G401.6 (cell line): ENCODE results near the gene DOCK11.
"Not testable (repeated sequence)": the region's sequence is repeated elsewhere in the genome, so short reads cannot be mapped to it uniquely, and the experiment has no call there.

ENCODE experiments used
- FAIRE-seq: peaks from 2 replicates; lab custom pipeline; 2012; peaks lifted over from hg19 to GRCh38; lab: Jason Lieb, UNC

Gene DOCK11

DNA sequence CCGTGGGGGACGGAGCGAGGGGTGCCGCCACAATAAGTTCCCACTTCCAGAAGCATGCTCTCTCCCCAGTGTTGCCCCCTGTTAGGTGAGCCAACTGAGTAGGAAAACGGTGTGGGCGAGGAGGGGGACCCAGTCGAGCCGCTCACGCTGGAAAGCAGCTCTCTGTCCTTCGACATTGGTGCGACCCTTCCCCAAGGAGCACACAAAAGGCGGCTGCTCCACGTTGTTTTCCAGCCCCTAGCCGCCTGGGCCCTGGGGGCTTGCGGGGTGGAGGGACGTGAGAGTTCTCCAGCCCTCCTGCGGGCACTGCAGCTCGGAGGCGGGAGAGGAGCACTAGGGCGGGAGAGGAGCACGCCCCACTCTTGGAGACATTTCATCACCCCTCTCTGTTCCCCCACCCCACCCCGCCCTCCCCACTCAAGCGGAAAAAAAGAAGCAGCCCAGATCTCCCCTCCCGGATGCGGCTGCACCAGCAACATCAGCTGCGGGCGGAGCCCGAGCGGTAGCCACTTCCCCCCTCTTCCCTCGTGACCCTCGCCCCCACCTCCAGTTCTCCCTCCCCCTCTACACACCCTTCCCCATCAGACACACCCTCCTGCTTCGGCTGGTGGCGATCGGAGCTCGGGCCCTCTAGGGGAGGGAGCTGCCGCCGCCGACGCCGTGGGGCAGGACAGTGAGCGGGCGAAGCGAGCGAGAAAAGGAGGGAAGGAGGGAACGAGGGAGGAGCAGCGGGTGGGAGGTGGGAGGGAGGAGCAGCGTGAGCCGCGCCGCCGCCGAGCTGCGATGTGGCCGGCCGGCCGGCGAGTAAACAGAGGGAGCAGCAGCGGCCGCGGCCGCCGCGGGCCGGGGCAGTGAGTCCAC, at the start of gene DOCK11:
TSS of gene DOCK11 (plus strand) at position 755 of the 861 bp plus-strand sequence. CDS start 157 bp downstream, outside the sequence.
- no peak for FAIRE-seq

DNA sequence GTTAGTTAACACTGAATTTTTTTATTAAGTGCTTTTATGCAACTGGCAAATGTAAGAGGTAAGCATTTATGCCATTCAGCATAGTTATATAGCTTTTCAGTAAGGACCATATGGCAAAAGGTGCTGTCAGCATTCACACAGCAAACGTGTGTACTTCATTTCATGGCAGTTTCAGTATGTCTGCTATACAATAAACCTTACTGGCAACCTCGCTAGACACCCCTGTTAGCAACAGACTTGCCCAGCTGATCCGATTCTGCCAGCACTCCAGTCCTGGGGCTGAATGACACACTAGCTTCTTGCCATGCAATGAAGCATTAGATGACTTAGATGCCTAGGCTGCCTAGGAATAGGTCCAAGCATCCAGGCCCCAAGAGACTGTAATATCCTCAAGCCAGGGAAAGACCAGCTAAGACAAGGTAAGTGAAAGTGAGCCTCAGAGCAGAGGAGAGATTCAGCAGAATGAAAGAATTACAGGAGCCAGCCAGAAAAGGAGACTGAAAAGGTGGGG, 47.3 kb upstream of the DOCK11 start:
- no peak for FAIRE-seq

DNA sequence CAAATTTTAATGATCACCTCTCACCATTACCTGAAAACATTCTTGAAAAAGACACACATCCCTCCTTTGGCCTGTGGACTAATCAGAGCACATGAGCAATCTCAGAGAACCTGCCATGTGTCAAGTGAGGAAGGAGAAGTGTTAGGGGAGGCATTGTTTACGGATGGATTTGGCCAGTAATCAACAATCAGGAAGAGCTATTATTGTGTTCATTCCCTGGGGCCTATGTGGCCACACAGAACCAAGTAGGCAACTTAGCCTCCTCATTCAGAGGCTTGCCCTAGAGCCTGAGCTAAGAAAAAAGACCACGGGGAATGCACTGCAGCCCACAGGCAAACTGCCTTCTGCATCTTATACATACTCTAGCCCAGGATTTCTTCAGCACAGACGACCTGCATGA, 40.6 kb upstream of the DOCK11 start:
- FAIRE-seq = no peak

DNA sequence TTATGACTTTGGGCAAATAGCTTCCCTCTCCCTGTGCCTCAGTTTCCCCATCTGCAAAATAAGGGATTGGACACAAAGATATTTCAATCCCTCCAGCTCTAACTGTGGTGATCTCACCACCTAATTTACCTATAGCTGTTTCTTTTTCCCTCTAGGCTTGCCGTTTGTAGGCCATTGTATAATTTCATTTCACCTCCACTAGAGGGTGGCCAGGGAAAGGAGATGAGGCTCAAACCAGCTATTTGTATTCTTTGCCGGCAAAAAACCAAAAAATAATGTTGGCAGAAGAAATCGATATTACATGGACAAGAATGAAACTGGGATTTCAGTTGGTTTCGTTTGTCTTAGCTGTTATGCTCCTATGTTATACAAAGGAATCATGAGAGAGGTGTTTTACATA, 36.1 kb upstream of the DOCK11 start:
- peak; percentile 11 for FAIRE-seq

DNA sequence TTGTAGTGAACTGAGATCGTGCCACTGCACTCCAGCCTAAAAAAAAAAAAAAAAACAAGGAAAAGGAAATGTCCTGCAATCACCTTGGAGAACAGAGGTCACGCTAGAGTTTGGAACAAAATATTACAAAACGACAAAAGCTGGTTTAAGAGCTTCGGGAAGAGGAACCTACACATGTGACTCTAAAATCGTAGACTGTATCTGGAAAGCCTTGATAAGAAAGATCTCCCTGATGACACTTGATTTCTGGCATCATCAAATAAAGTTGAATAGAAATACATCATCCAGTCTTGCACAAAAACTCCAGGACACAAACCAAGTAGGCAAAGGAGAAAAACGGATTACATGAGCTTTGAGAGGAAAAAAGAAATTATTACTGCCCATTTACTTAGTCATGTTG, 31.1 kb upstream of the DOCK11 start:
- no peak for FAIRE-seq

DNA sequence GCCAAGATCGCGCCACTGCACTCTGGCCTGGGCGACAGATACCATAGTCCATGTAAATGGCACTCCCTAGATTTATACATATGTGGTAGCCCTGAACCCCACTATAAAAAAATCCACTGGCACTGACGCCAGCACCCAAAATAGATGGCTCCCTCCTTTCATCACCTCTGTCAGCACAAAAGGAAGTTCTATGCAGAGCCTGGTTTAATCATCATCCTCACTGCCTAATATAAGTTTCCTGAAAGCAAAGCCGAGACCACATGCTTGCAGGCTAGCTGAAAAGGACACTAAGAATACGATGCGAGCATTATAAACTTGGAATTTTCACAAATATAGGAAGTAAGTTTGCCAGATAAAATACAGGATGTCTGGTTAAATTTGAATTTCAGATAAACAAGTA, 27.5 kb upstream of the DOCK11 start:
- no peak for FAIRE-seq

DNA sequence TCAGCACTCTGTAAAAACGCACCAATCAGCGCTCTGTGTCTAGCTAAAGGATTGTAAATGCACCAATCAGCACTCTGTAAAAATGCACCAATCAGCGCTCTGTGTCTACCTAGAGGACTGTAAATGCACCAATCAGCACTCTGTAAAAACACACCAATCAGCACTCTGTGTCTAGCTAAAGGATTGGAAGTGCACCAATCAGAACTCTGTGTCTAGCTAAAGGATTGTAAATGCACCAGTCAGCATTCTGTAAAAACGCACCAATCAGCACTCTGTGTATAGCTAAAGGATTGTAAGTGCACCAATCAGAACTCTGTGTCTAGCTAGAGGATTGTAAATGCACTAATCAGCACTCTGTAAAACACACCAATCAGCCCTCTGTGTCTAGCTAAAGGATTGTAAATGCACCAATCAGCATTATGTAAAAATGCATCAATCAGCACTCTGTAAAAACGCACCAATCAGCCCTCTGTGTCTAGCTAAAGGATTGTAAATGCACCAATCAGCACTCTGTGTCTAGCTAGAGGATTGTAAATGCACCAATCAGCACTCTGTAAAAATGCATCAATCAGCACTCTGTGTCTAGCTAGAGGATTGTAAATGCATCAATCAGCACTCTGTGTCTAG, 24.8 kb upstream of the DOCK11 start:
- FAIRE-seq = not testable (repeated sequence)

DNA sequence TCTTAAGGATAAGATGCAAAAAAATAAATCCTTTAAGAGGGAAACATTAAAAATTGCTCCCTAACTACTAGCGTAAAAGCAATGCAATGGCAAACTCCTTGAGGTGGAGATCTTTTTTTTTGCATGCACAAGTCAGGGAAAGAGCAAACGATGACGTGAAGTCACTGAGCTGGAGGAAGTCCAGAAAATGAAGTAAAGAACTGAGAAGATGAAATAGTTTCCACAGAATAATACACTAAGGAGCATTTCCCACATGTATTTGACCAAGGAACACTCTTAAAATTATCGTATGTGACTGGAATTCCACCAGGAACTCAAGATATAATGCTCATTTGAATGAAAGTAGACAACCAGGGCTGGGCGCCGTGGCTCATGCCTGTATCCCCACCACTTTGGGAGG, 21.0 kb upstream of the DOCK11 start:
- FAIRE-seq = no peak

DNA sequence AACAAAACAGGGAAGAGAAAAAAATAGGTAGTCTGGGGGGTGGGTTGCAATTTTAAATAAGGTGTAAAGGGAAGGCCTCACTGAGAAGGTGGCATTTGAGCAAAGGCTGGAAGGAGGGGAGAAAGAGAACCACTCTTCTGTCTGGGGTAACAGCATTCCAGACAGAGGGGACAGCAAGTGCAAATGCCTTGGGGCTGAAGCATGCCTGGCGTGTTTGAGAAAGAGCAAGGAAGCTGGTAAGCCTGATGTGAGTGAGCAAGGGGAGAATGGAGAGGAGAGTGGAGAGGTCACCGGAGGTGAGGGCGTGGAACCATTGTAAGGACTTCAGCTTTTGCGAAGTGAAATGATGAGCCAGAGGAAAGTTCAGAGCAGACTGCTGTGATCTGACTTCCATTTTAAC, 19.7 kb upstream of the DOCK11 start:
- FAIRE-seq = no peak

DNA sequence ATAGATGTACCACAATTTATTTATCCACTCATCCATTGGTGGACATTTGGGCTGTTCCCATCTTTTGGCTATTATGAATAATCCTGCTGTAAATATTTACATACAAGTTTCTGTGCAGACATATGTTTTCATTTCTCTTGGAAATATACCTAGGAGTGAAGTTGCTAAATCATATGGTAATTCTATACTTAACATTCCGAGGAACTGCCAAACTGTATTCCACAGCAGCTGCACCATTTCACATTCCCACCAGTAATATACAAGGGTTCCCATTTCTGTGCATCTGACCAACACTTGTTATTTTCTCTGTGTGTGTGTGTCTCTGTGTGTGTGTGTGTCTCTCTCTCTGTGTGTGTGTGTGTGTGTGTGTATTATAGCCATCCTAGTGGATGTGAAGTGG, 15.4 kb upstream of the DOCK11 start:
- FAIRE-seq = no peak

DNA sequence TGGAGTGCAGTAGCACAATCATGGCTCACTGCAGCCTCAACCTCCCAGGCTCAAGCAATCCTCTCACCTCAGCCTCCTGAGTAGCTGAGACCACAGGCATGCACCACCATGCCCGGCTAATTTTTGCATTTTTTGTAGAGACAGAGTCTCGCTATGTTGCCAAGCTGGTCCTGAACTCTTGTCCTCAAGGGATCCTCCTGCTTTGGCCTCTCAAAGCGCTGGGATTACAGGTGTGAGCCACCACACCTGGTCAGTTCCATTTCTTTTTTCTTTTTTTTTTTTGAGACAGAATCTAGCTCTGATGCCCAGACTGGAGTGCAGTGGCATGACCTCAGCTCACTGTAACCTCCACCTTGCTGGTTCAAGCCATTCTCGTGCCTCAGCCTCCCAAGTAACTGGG, 13.2 kb upstream of the DOCK11 start:
- not testable (repeated sequence) for FAIRE-seq

DNA sequence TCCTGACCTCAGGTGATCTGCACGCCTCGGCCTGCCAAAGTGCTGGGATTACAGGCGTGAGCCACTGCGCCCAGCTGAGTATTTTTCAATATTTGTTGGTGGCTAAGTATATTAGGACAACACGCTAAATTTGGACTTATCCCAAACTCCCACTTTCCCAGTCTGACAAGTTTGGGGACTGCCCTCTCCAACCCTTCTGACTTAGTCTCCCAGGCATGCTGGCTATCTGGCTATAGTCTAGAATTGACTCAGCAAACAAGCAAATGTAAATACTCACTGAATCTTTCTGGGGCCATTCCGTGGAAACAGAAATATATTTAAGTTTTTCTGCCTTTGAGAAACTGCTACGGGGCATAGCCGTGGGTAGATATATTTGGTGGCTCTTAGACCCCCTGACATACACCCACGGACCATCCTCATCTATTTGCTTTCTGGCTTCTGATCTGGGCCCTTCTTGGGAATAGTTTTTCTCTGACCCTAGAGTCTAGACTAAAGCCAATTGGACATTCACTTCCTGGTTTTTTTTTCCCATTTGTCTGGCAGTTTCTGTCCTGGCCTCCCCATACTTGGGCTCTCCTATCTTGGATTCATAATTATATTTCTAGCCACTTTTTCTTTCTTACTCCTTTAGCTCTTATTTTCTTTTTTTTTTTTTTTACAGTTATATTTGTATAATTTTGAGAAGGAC, 11.3 kb upstream of the DOCK11 start:
- no peak for FAIRE-seq

DNA sequence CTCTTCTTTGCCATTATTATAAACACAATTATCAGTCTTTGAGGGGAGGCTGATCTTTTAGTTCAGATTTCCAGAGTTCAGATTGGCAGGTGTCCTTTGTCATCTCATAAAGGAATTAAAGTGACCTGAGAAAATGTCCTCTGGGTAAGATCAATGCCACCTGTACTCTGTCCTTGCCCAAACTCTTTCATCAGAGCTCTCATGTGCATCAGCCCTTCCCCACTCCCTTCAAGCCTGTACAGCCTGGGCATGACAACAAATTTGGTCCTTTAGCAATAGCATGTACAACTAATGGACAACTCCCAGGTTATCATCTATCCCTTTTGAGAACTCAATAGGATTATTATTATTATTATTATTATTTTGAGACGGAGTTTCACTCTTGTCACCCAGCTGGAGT, 8.9 kb upstream of the DOCK11 start:
- not testable (repeated sequence) for FAIRE-seq

DNA sequence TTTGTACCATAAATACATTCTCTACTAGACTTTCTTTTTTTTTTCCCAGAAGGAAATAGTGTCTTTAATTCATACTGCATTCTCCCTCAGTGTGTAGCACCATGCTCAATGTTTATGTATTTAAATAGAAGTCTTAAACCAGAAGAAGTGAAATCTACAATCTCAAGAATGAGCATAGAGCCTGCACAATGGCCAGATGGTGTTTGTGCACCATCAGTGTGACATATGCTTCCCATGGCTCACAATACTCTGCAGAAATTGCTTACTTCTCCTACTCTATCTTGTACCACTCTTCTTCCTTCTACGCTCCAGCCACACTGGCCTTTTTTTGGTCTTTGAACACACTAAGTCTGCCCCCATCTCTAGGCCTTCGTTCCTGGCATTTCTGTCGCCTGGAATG, 2.6 kb upstream of the DOCK11 start:
- no peak for FAIRE-seq

DNA sequence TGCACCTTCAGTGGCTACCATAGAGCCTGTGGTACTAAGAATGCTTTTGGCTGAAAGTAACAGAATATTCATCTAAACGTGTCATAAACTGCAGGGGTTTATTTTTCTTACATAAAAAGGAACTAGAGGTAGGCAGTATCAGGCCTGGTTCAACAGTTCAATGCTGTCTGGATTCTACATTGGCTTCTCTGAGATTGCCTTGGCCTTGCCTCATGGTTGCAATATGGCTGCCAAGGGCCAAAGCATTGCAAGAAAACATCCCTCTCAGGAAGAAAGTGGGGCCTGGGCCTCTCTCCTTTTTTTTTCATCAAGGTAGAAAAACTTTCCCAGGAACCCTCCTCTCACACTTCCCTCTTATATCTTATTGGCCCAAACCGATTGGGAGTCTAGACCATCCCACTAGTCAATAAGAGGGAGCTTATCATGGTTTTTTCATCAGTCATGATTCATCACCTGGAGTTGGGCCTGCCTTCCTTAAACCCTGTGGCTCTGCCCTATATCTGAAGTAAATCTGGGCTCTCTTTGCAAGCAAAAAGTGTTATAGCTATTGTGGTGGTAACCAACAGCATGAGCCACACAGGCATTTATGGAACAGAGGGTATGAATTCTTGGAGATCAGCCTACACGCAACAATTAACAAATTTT, 1.8 kb upstream of the DOCK11 start:
- FAIRE-seq = no peak

DNA sequence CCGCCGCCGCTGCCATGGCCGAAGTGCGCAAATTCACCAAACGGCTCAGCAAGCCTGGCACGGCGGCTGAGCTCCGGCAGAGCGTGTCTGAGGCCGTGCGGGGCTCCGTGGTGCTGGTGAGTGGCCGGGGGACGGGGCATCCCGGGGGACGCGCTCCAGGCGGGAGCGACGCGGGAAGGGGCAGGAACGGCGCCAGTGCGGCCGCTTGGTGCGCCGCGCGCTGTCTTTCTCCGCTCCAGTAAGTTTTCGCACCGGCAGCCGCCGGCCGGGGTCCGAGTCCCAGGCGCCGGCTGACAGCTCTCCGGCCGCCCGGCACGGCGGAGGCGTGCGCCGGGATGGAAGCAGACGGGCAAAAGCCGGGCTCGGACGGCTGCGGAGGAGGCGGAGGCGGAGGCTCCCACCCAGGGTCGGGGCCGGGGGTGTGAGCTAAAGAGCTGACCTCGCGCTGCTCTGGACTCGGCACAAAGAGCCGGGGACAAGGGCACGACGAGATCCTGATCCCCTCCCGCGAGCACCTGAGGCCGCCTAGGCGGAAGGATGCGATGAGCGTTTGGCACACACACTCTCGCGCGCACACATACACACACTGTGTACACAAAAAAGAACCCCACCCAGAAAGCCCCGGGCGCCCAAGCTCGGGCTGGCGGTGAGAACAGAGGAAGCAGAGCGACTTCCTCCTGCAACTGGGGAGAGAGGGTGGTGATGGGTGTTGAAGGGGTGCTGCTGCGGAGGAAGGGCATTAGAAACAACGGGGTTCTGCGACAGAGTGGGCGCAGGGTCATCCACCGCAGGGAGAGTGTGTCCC, 545 bp downstream of the DOCK11 start:
- FAIRE-seq = no peak

DNA sequence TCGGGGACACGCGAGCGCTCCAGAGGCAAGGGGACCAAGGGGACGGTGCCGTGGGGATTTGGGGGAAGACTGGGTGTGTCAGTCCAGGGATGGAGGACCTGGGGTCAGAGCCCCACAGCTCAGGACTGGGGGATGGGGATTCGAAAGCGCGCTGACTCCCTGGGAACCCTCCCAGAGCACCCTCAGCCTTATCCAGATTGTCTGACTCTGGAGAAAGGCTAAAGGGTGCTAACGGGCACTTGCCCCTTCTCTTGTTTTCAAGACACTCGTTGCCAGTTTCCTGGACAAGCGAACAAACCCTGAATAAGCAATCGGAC, 1.1 kb downstream of the DOCK11 start:
- FAIRE-seq = no peak

DNA sequence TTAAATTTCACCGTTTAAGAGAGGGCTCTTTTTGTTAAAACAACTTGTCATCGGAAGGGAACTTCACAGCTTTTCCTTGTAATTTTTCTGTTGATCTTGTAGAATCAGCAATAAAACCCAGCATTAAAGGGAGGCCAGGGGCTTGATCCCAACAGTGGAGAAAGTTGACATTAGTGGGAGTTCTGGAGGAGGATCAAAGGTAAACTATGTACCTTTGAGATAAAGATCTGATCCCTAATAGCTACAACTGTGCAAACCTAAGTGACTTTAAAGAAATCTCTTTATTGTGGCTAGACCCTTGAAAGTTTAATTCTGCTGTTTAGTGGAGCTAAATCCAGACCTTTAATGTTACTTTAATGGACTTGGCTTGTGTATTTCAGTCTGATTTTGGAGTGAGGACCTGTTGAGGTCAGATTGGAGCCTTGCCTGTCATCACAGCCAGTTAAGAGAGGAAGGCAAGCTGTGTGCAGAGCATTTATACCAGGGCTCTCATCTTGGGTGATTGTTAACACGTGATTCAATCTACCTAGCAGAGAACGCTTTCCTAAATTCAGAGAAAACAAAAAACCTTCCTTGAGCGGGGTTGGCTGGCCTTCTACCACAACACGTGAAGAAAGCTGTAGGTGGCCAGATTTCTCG, 1.7 kb downstream of the DOCK11 start:
- no peak for FAIRE-seq

DNA sequence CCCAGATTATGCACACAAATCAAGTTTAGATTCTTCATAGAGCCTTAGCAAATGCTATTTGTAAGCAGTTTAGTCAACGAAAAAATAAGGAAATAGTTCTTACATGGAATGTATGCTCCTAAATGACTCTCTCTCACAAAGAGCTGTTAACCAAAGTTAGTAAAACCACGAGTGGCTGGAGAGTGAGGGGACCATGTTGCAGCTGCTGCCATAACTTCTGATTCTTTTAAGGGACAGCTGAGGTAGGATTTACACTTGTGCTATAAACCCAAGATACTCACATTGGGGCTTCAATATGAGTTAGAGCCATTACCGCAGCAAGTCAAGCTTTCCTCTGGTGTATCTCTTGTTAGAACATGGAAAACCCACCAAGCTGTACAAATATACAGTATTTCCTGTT, 2.7 kb downstream of the DOCK11 start:
- FAIRE-seq = no peak

DNA sequence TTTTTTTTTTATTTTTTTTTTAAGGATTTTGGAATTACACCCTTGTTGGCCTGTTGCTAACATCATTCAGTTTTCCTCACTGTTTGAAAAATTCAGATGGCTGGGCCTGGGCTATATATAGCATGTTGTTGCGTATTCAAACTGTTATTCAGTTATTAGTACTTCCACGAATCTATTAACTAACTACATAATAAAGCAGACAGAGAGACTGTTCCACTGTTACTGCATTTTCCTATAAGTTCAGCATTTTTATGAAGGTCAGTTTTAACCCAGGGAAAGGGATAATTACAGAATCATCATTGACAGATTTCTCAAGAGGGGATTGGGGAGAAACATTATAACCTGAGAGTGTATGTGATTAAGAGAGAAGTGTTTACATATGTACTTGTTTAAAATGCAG, 3.1 kb downstream of the DOCK11 start:
- no peak for FAIRE-seq

DNA sequence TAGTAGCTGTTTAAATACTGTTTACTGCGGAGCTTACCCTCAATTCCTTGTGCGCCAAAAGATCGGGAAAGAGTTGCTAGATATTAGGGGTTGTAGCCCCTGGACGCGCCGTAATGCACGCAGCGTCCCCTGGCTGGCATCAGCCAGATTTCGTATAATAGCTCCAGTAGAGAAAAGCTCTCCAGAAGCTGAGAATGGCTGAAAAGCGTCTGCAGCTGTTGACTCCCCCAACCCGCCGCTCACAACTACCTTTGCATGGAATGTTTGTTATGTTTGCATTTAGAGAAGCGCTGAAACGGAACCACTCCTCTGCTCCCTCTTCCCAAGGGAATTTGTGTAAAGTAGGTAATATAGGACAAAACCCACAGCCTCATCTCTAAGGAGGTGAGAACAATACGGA, 3.7 kb downstream of the DOCK11 start:
- no peak for FAIRE-seq
